Mucosa of stomach (tissue), 1 donor: ENCODE results near the gene ZNF148.

Source experiments
- H3K27me3 ChIP-seq: one replicate; pipeline ENCODE4 v1.7.0; 2013; ENCODE audit warnings: mild to moderate bottlenecking, low read length; ENCODE audit not compliant: control insufficient read depth, insufficient read depth
- H3K36me3 ChIP-seq: one replicate; pipeline ENCODE4 v1.7.0; 2013; ENCODE audit warnings: low read length; ENCODE audit not compliant: control insufficient read depth, insufficient read depth
- H3K4me1 ChIP-seq: one replicate; pipeline ENCODE4 v1.7.0; 2013; ENCODE audit warnings: mild to moderate bottlenecking, low read length; ENCODE audit not compliant: control insufficient read depth, insufficient read depth
- H3K4me3 ChIP-seq: one replicate; pipeline ENCODE4 v1.7.0; 2013; ENCODE audit warnings: low read length
- H3K9ac ChIP-seq: one replicate; pipeline ENCODE4 v1.7.0; 2013; ENCODE audit warnings: mild to moderate bottlenecking, low read length, moderate library complexity
- H3K9me3 ChIP-seq: one replicate; pipeline ENCODE4 v1.7.0; 2013; ENCODE audit warnings: mild to moderate bottlenecking, low read length, moderate library complexity; ENCODE audit not compliant: control insufficient read depth
- donor health status: Pancreatic carcinoma.

The ZNF148 gene

GRCh38 chr3:125322917-125323316 lies 52.2 kb downstream of the ZNF148 start:
- no peaks in the 10 kb centered on the region for H3K4me1 ChIP-seq
- no peaks in the 10 kb centered on the region for H3K36me3 ChIP-seq

GRCh38 chr3:125322166-125322565 lies 53.0 kb downstream of the ZNF148 start:
- Histone ChIP-seq H3K27me3 (no peaks in the 10 kb centered on the region), H3K9ac (no peak overlapping the region), H3K9me3 (no peaks in the 10 kb centered on the region), H3K4me3 (no peak overlapping the region), H3K4me1 (no peaks in the 10 kb centered on the region), H3K36me3 (no peaks in the 10 kb centered on the region)

More at GRCh38 chr3:125322917-125323316, 52.2 kb downstream of the ZNF148 start:
- H3K27me3 ChIP-seq = no peaks in the 10 kb centered on the region
- no peak overlapping the region for H3K9ac ChIP-seq
- no peaks in the 10 kb centered on the region for H3K9me3 ChIP-seq
- H3K4me3 ChIP-seq = no peak overlapping the region

- H3K27me3 ChIP-seq = no peaks in the 10 kb centered on the region
- no peak overlapping the region for H3K4me3 ChIP-seq
- H3K36me3 ChIP-seq = no peaks in the 10 kb centered on the region
- H3K9ac ChIP-seq = no peak overlapping the region
- no peaks in the 10 kb centered on the region for H3K4me1 ChIP-seq
- H3K9me3 ChIP-seq = no peaks in the 10 kb centered on the region
Observed at GRCh38 chr3:125319765-125320164, 55.4 kb downstream of the ZNF148 start.

- no peaks in the 10 kb centered on the region for H3K27me3 ChIP-seq
- no peak overlapping the region for H3K9ac ChIP-seq
- no peaks in the 10 kb centered on the region for H3K9me3 ChIP-seq
- H3K36me3 ChIP-seq = no peaks in the 10 kb centered on the region
- H3K4me1 ChIP-seq = no peaks in the 10 kb centered on the region
- no peak overlapping the region for H3K4me3 ChIP-seq
Observed at GRCh38 chr3:125318871-125319270, 56.3 kb downstream of the ZNF148 start.

- Histone ChIP-seq H3K36me3 (no peaks in the 10 kb centered on the region), H3K27me3 (no peaks in the 10 kb centered on the region), H3K4me3 (no peak overlapping the region), H3K9me3 (no peaks in the 10 kb centered on the region), H3K4me1 (no peaks in the 10 kb centered on the region), H3K9ac (no peak overlapping the region)
Observed at GRCh38 chr3:125318167-125318865, 56.8 kb downstream of the ZNF148 start.

- Histone ChIP-seq H3K4me3 (no peak overlapping the region), H3K9me3 (no peaks in the 10 kb centered on the region), H3K27me3 (no peaks in the 10 kb centered on the region), H3K36me3 (no peaks in the 10 kb centered on the region), H3K9ac (no peak overlapping the region), H3K4me1 (no peaks in the 10 kb centered on the region)
Observed at GRCh38 chr3:125317761-125318160, 57.4 kb downstream of the ZNF148 start.

GRCh38 chr3:125316949-125317348 lies 58.2 kb downstream of the ZNF148 start:
- Histone ChIP-seq H3K27me3 (no peaks in the 10 kb centered on the region), H3K4me3 (no peak overlapping the region), H3K9me3 (no peaks in the 10 kb centered on the region), H3K4me1 (no peaks in the 10 kb centered on the region), H3K36me3 (no peaks in the 10 kb centered on the region), H3K9ac (no peak overlapping the region)

GRCh38 chr3:125316246-125316645 lies 58.9 kb downstream of the ZNF148 start:
- no peak overlapping the region for H3K9ac ChIP-seq
- H3K9me3 ChIP-seq = no peaks in the 10 kb centered on the region
- no peaks in the 10 kb centered on the region for H3K27me3 ChIP-seq
- no peaks in the 10 kb centered on the region for H3K36me3 ChIP-seq
- no peak overlapping the region for H3K4me3 ChIP-seq
- no peaks in the 10 kb centered on the region for H3K4me1 ChIP-seq

- Histone ChIP-seq H3K4me1 (no peaks in the 10 kb centered on the region), H3K27me3 (no peaks in the 10 kb centered on the region), H3K9me3 (no peaks in the 10 kb centered on the region), H3K4me3 (no peak overlapping the region), H3K36me3 (no peaks in the 10 kb centered on the region), H3K9ac (no peak overlapping the region)
Observed at GRCh38 chr3:125313060-125313635, 62.0 kb downstream of the ZNF148 start.

GRCh38 chr3:125310623-125311081 lies 64.5 kb downstream of the ZNF148 start:
- Histone ChIP-seq H3K9ac (no peak overlapping the region), H3K27me3 (no peaks in the 10 kb centered on the region), H3K4me3 (no peak overlapping the region), H3K4me1 (no peaks in the 10 kb centered on the region), H3K9me3 (no peaks in the 10 kb centered on the region), H3K36me3 (no peaks in the 10 kb centered on the region)

- no peaks in the 10 kb centered on the region for H3K27me3 ChIP-seq
- H3K4me1 ChIP-seq = no peaks in the 10 kb centered on the region
- no peaks in the 10 kb centered on the region for H3K36me3 ChIP-seq
- H3K9ac ChIP-seq = no peak overlapping the region
- no peak overlapping the region for H3K4me3 ChIP-seq
- no peaks in the 10 kb centered on the region for H3K9me3 ChIP-seq
Observed at GRCh38 chr3:125309476-125309875, 65.6 kb downstream of the ZNF148 start.

GRCh38 chr3:125306620-125307019 lies 68.5 kb downstream of the ZNF148 start:
- Histone ChIP-seq H3K27me3 (no peaks in the 10 kb centered on the region), H3K9ac (no peak overlapping the region), H3K36me3 (no peaks in the 10 kb centered on the region), H3K4me3 (no peak overlapping the region), H3K9me3 (no peaks in the 10 kb centered on the region), H3K4me1 (no peaks in the 10 kb centered on the region)
